ENCODE measurements around the gene CEP192. TPM values are rescaled to one million over a fixed set of nuclear protein-coding genes. Genes with fewer than 3 reads are reported as not detected.

CEP192 gene
- total and polyA plus RNA-seq, 7 donors: 4.6 to 30.4 (median 19.8) TPM

DNA sequence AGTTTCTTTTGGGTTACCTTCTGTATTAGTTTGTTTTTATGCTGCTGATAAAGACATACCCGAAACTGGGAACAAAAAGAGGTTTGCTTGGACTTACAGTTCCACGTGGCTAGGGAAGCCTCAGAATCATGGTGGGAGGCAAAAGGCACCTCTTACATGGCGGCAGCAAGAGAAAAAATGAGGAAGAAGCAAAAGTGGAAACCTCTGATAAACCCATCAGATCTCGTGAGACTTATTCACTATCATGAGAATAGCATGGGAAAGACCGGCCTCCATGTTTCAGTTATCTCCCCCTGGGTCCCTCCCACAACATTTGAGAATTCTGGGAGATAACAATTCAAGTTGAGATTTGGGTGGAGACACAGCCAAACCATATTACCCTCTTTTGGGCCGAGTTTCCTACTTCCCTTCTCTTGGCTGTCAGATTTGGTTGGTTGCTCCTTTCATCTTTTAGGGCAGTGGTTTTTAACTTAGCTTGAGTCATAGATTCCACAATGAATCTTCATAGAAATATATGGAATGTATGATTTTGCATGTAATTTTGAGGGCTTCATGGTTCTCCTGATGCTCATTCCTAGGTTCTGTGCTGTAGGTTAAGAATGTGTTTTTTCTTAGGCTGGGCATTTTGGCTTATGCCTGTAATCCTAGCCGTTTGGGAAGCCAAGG, 44.2 kb downstream of the CEP192 start:
- Histone ChIP-seq H3K27me3 (no peaks in the 10 kb centered on the region), H3K36me3 (peaks cover 0 to 30% (median 8%) of the 10 kb centered on the region in 4 donors)

DNA sequence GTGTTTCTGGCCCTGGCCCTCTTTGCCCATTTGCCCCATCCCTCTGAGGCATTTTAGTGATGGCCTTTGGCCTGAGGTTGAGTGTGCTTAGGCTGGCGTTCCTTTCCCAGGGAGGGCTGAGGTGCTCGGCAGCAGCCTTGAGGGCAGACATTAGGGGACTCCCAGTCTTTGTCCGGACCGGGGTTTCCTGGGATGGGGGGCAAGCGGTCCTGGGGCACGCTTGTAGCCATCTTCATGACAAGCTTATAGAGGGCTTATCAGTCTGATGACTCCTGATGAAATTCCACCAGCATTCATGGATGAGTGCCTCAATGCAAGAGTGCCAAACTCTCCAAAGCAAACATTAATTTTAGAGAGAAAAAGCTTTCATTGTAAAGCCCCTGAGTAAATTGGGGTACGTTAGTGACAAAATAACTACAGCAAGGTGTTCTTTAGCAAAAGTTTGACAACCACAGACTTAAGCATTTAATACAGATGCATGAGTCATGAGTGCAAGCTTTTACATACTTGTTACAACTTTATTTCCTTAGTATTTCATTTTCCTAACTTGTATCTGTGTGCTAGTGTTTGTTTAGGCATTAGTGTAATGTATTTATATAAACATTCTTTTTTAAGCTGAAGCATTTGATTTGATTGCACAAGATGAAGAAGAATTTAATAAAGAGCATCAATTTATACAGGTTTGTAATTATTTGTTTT, 45.6 kb downstream of the CEP192 start:
- no peaks in the 10 kb centered on the region for H3K9me3 ChIP-seq
- peaks cover 0 to 32% (median 3%) of the 10 kb centered on the region in 4 donors for H3K36me3 ChIP-seq
- no peaks in the 10 kb centered on the region for H3K4me1 ChIP-seq
- no peak for DNase-seq
- H3K27me3 ChIP-seq: no peaks in the 10 kb centered on the region
- WGBS, 2 donors: 83 to 94% methylated on average over 7 of the region's 7 CpGs
- H3K27ac ChIP-seq: no peak overlapping the region
- no peak overlapping the region for H3K4me3 ChIP-seq
- intact Hi-C loops (cut with DNase I): no loop called here
- TF ChIP-seq POLR2AphosphoS5 (IDR thresholded peaks at IDR 0.05) (no peak), EP300 (IDR thresholded peaks at IDR 0.05) (no peak), POLR2A (IDR thresholded peaks at IDR 0.05) (no peak)
- TF ChIP-seq, protein P1, sequence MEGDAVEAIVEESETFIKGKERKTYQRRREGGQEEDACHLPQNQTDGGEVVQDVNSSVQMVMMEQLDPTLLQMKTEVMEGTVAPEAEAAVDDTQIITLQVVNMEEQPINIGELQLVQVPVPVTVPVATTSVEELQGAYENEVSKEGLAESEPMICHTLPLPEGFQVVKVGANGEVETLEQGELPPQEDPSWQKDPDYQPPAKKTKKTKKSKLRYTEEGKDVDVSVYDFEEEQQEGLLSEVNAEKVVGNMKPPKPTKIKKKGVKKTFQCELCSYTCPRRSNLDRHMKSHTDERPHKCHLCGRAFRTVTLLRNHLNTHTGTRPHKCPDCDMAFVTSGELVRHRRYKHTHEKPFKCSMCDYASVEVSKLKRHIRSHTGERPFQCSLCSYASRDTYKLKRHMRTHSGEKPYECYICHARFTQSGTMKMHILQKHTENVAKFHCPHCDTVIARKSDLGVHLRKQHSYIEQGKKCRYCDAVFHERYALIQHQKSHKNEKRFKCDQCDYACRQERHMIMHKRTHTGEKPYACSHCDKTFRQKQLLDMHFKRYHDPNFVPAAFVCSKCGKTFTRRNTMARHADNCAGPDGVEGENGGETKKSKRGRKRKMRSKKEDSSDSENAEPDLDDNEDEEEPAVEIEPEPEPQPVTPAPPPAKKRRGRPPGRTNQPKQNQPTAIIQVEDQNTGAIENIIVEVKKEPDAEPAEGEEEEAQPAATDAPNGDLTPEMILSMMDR (IDR thresholded peaks at IDR 0.05): no peak

More for the DNA sequence above, 44.2 kb downstream of the CEP192 start:
- Histone ChIP-seq H3K9me3 (no peaks in the 10 kb centered on the region), H3K4me1 (no peaks in the 10 kb centered on the region), H3K4me3 (no peak overlapping the region), H3K27ac (no peak overlapping the region)
- no peak for DNase-seq
- TF ChIP-seq, protein P1 (IDR thresholded peaks at IDR 0.05): no peak
- intact Hi-C loops (cut with DNase I): no loop called here
- WGBS, 2 donors: 94 to 96% methylated on average over 7 of the region's 7 CpGs

DNA sequence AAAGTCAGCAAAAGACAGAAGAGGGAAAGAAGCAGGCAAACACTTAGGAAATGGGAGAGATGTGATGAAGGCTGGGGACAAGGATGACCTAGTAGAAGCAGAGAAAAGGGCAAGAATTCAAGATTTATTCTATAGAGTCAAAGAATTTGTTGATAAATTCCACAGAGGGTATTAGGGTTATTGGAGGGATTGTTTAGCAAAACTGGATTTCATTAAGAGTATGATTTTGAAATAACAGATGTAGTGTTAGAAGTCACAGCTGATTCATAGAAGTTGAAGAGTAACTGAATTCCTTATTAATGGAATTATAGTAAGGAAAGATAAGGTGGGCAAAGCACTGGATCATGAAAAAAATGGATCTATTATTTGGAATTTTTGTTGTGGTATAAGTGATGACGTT, 48.6 kb downstream of the CEP192 start:
- intact Hi-C loops (cut with DNase I): no loop called here
- Histone ChIP-seq H3K36me3 (peaks cover 0 to 40% (median 2%) of the 10 kb centered on the region in 4 donors), H3K4me1 (no peaks in the 10 kb centered on the region), H3K27me3 (no peaks in the 10 kb centered on the region), H3K4me3 (no peak overlapping the region), H3K9me3 (peaks cover 0 to 2% (median 0%) of the 10 kb centered on the region in 4 donors), H3K27ac (no peak overlapping the region)
- WGBS, 2 donors: 88 to 94% methylated on average over 1 of the region's 1 CpG
- DNase-seq: no peak
- TF ChIP-seq POLR2AphosphoS5 (IDR thresholded peaks at IDR 0.05) (no peak), EP300 (IDR thresholded peaks at IDR 0.05) (no peak), POLR2A (IDR thresholded peaks at IDR 0.05) (no peak)
- TF ChIP-seq, protein P1 (IDR thresholded peaks at IDR 0.05): no peak

DNA sequence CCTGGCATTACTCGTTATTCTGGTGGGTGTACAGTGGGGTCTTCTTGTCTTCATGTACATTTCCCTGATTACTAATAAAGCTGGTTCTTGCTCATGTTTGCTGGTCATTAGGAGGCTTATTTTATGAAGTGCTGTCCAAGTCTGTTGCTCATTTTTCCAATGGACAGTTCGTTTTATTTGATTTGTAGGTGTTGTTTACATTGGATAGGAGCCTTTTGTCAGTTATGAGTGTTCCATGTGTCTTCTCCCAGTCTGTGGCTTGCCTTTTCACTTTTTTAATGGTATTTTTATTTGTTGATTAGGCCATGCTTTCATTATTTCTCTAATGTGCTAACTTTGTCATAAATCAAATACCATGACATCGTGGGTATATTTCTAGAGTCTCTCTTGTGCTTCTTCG, 51.9 kb downstream of the CEP192 start:
- H3K4me1 ChIP-seq: no peaks in the 10 kb centered on the region
- WGBS, 2 donors: 88 to 91% methylated on average over 4 of the region's 4 CpGs

More for the DNA sequence above, 51.9 kb downstream of the CEP192 start:
- Histone ChIP-seq H3K27me3 (no peaks in the 10 kb centered on the region), H3K4me3 (no peak overlapping the region), H3K27ac (no peak overlapping the region), H3K36me3 (peaks cover 0 to 44% (median 2%) of the 10 kb centered on the region in 4 donors), H3K9me3 (peaks cover 0 to 2% (median 0%) of the 10 kb centered on the region in 4 donors)
- TF ChIP-seq EP300 (IDR thresholded peaks at IDR 0.05) (no peak), POLR2A (IDR thresholded peaks at IDR 0.05) (no peak), POLR2AphosphoS5 (IDR thresholded peaks at IDR 0.05) (no peak)
- TF ChIP-seq, protein P1 (IDR thresholded peaks at IDR 0.05): no peak
- intact Hi-C loops (cut with DNase I): no loop called here
- no peak for DNase-seq

All from sigmoid colon (tissue), 7 donors.